ENCODE results near the gene PSD2.

DNA sequence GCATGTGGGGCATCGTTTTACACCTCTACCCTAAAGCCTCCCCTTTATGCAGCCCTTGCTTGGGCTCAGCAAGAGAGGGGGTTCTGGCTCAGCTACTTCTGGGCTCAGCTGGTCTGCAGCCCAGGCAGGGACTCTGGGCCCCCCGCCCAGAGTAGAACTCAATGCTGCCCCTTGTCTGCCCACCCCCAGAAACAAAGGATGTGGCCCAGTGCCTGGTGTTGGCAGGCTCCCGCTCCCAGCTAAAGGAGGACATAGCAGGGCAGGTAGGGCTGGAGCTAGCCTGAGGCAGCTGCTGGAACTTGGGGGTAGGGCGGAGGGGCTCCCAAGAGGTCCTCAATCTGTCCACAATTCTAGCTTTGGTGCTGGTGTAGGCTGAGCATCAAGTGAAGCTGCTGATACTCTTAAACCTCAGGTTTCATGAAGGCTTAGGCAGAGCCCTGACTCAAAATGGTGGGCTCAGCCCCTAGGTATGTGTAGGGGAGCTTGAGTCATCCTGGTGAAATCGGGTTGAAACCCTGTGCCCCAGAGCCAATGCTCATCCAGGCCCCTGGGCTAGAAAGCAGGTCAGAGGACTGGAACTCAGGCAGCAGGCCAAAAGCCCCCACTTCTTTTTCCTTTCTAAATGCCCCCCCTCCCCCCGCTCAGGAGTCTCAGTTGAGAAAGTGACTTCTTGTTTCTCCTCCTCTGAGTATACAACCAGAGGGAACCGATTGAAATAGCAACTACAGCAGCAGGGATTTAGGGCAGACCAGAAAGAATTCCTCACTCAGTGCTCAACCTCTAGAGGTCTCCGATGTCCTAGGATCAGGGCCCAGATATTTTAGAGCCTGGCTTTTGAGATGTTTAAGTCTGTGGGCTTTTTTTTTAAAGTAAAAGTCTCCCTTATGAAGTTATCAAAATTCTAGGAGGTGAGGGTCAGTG, 11.4 kb downstream of the PSD2 start:
- TF ChIP-seq KDM5A (IDR thresholded peaks at IDR 0.05; ENCODE audit: borderline replicate concordance, low read length) (no peak), ZNF703 (CRISPR knock-in tag; IDR thresholded peaks at IDR 0.05; ENCODE audit: borderline replicate concordance) (no peak), ZFX (CRISPR knock-in tag; IDR thresholded peaks at IDR 0.05; ENCODE audit: low read depth) (no peak), ZNF383 (CRISPR knock-in tag; IDR thresholded peaks at IDR 0.05; ENCODE audit: borderline replicate concordance) (no peak), JUN (CRISPR knock-in tag; IDR thresholded peaks at IDR 0.05) (no peak), EZH2 (conservative IDR thresholded peaks at IDR 0.05; ENCODE audit: low read depth, low read length) (no peak), EP300 (IDR thresholded peaks at IDR 0.05; ENCODE audit: low read depth in 2 of 2, low read length in 2 of 2) (no peak), EP300 (CRISPR knock-in tag; IDR thresholded peaks at IDR 0.05; ENCODE audit: borderline replicate concordance) (no peak)
- TF ChIP-seq, protein P1, sequence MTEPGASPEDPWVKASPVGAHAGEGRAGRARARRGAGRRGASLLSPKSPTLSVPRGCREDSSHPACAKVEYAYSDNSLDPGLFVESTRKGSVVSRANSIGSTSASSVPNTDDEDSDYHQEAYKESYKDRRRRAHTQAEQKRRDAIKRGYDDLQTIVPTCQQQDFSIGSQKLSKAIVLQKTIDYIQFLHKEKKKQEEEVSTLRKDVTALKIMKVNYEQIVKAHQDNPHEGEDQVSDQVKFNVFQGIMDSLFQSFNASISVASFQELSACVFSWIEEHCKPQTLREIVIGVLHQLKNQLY (CRISPR knock-in tag; IDR thresholded peaks at IDR 0.05): no peak
- TF ChIP-seq, protein P2, sequence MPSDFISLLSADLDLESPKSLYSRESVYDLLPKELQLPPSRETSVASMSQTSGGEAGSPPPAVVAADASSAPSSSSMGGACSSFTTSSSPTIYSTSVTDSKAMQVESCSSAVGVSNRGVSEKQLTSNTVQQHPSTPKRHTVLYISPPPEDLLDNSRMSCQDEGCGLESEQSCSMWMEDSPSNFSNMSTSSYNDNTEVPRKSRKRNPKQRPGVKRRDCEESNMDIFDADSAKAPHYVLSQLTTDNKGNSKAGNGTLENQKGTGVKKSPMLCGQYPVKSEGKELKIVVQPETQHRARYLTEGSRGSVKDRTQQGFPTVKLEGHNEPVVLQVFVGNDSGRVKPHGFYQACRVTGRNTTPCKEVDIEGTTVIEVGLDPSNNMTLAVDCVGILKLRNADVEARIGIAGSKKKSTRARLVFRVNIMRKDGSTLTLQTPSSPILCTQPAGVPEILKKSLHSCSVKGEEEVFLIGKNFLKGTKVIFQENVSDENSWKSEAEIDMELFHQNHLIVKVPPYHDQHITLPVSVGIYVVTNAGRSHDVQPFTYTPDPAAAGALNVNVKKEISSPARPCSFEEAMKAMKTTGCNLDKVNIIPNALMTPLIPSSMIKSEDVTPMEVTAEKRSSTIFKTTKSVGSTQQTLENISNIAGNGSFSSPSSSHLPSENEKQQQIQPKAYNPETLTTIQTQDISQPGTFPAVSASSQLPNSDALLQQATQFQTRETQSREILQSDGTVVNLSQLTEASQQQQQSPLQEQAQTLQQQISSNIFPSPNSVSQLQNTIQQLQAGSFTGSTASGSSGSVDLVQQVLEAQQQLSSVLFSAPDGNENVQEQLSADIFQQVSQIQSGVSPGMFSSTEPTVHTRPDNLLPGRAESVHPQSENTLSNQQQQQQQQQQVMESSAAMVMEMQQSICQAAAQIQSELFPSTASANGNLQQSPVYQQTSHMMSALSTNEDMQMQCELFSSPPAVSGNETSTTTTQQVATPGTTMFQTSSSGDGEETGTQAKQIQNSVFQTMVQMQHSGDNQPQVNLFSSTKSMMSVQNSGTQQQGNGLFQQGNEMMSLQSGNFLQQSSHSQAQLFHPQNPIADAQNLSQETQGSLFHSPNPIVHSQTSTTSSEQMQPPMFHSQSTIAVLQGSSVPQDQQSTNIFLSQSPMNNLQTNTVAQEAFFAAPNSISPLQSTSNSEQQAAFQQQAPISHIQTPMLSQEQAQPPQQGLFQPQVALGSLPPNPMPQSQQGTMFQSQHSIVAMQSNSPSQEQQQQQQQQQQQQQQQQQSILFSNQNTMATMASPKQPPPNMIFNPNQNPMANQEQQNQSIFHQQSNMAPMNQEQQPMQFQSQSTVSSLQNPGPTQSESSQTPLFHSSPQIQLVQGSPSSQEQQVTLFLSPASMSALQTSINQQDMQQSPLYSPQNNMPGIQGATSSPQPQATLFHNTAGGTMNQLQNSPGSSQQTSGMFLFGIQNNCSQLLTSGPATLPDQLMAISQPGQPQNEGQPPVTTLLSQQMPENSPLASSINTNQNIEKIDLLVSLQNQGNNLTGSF (CRISPR knock-in tag; IDR thresholded peaks at IDR 0.05): no peak
- TF ChIP-seq, protein P3, sequence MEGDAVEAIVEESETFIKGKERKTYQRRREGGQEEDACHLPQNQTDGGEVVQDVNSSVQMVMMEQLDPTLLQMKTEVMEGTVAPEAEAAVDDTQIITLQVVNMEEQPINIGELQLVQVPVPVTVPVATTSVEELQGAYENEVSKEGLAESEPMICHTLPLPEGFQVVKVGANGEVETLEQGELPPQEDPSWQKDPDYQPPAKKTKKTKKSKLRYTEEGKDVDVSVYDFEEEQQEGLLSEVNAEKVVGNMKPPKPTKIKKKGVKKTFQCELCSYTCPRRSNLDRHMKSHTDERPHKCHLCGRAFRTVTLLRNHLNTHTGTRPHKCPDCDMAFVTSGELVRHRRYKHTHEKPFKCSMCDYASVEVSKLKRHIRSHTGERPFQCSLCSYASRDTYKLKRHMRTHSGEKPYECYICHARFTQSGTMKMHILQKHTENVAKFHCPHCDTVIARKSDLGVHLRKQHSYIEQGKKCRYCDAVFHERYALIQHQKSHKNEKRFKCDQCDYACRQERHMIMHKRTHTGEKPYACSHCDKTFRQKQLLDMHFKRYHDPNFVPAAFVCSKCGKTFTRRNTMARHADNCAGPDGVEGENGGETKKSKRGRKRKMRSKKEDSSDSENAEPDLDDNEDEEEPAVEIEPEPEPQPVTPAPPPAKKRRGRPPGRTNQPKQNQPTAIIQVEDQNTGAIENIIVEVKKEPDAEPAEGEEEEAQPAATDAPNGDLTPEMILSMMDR (CRISPR knock-in tag; IDR thresholded peaks at IDR 0.05): no peak

Data from HepG2 (cell line).